HG03457 (cell line): ENCODE data around the gene SPOCK3.

Source experiments
- ATAC-seq: cut with Tn5 transposase; IDR thresholded peaks from one replicate; pipeline ENCODE4 v1.9.1; 2021; ENCODE audit warnings: moderate number of reproducible peaks; ENCODE audit not compliant: unreplicated experiment

The SPOCK3 gene

DNA sequence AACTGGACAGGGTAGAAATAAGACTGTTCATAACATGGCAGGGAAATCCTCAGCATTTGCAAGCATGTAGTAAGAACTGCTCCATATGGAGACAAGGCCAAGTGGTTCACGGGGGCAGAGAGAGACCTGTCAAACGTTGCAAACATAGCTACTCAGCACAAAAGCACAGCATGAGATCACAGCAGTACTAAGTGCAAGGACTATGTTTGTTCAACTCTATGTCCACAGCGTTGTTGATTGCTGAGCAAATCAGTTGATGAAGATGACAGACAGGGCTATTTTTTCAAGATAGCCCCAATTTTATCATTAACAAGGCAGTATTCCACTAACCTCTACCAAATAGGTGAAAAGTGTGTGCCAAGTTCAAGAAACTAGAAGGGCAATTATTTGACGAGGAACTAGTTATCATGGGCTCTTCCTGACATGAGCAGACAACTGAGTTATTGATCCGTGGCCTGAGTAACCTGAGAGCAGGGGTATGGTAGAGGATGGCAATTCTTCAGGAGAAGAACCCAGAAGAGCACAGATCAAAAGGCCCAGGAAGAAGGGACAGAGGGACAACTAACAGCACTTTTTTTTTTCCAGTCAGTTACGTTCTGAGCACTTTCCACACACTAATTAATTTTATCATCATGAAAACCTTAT lies 57.4 kb downstream of the SPOCK3 start:
- no peak for ATAC-seq

- ATAC-seq, result no peak
Observed at GRCh38 chr4:167171928-167172327, 62.4 kb downstream of the SPOCK3 start.

- no peak for ATAC-seq
Observed at GRCh38 chr4:167168611-167169010, 65.7 kb downstream of the SPOCK3 start.

DNA sequence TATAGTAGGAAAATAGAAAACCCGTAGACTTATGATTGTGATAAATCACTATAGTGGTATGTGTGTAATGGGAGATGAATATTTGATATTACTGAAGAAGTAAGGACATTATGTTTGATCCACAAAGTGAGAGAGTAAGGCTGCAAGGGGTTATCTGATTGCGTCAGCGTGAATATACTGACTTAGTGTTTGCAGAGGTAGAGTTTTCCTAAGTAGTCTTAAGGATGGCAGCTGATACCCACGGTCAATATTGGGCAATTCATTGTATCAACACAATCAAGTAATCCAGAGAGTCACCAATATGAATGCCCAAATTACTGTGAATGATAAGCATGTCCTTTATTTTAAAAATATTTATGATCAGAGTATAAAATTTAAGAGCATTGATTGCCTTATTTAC lies 83.7 kb downstream of the SPOCK3 start:
- no peak for ATAC-seq

DNA sequence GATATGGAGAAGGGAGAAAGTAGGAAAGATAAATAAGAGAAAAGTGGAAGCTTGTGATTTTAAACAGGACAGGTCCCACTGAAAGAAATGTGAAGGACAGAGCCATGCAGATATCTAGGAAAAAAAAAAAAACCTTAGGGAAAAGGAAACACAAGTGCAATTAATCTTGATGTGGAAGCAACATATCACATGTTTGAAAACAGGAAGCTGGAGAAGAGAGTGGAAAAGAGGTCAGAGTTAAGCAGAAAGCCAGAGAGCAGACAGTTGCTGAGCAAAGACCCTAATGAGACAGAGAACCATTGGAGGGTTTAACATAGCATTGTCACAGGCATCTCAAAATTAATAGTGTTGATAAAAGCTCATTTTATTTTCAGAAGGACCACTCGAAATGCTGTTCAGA lies 89.7 kb downstream of the SPOCK3 start:
- ATAC-seq, result no peak

DNA sequence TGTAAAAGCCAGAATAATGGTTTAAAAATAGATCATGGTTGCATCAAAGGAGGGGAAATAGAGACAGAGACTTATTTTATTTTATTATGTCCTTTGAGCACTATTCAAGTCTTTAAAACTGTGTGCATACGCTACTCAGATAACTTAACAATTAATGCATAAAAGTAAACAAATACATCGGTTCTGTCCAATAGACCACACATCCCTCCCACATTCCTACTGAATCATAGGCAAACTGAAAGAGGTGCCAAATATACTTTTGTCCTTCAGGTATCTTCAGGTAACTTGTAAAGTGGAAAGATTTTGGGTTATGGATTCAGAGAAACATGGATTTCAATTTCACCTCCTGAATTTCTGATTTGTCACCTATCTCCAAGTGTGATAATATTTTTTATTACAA lies 91.3 kb downstream of the SPOCK3 start:
- no peak for ATAC-seq

DNA sequence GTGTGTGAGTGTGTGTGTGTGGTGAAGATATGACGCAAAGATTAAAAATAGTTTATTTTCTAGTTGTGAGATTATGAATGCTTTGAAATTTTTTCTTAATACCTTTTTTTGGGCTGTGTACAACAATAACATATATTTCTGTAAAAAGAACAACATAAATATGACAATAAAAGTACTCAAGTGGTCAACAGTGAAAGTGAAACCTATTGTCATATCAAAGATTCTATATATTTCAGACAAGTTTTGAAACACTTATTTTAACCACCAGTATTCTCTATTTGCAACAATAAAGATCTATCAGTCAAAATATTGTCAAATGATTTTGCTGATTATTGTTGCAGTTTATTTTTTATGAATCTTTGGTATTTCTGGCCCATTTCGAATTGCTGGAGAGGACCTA lies 98.0 kb downstream of the SPOCK3 start:
- no peak for ATAC-seq

DNA sequence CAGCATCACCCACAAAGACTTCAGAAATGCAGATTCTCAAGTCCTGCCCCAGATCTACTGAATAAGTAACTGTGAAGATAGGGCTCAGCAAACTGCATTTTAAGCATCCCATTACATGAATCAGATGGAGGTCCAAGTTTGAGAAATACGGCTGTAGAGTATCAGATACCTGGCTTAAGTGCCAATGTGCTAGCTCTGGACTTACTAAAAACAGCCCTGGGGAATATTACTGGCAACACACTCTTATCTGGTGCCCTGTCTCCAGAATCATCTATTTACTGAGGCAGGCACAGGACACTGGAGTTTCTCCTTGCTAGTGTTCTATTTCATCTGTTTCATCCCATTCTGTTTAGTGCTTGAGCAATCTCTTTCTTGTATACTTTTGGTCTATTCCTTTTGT lies 105.1 kb downstream of the SPOCK3 start:
- no peak for ATAC-seq

- no peak for ATAC-seq
Observed at GRCh38 chr4:167119392-167119791, 114.9 kb downstream of the SPOCK3 start.

GRCh38 chr4:167117273-167117672 lies 117.0 kb downstream of the SPOCK3 start:
- no peak for ATAC-seq

DNA sequence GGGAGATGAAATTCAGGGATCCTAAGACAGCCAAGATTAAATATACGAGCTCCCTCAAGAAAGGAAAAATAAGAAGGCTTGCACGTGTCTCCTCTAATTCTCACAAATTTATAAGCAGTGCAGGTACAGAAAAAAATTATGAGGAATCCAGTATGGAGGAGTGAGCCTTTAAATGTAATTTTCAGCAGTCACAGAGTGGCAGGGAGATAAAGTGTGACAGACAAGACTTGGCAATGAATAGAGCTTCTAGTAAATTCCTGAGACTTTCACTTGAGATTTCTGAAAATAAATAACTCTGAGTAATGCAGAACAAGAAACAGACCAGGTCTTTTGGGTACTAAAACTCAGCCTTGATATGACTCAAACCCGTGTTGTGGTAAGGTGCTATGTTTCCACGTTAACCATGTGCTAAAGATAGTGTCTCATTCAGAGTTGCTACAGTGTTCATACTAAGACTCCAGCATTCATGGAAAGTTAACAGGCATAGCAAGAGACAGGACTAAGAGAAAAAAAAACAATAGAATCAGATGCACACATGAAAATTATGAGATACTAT lies 119.8 kb downstream of the SPOCK3 start:
- no peak for ATAC-seq

- ATAC-seq, result no peak
Observed at GRCh38 chr4:167111622-167112021, 122.7 kb downstream of the SPOCK3 start.

GRCh38 chr4:167111092-167111491 lies 123.2 kb downstream of the SPOCK3 start:
- no peak for ATAC-seq

DNA sequence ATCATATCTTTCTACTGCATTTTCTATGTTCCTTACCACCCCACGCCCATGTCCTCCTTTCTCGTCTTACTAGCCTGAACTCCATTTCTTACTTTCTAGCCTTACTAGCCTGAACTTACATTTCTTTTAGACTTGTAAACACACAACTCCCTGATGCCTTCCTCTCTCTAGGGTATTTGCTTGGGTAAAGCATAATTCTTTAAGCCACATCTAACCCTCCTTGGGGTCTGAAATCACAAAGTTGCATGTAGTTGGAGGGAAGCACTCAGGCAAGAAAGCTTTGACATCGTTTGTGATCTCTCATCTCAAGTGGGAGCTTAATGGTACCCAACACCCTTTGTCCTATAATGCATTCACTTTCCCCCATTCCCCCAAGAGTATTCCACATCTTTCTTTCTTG lies 124.4 kb downstream of the SPOCK3 start:
- no peak for ATAC-seq

GRCh38 chr4:167105857-167106256 lies 128.4 kb downstream of the SPOCK3 start:
- ATAC-seq, result no peak

DNA sequence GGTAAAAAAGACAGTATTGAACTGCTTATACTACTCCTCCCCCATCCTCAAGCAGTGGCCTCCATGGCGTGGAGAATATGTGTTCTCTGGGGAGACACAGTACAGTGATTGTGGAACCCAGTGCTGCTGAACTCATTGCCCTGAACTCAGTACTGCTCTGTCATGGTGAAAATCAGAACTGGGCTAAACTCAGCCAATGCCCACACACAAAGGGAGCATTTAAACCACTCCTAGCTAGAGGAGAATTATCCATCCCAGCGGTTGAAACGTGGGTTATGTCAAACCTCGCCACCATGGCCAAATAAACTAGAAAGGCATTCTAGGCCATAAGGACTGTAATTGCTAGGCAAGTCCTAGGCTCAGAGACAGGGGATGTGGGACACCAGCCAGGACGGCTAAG lies 131.8 kb downstream of the SPOCK3 start:
- no peak for ATAC-seq

GRCh38 chr4:167101035-167101434 lies 133.3 kb downstream of the SPOCK3 start:
- no peak for ATAC-seq

- no peak for ATAC-seq
Observed at GRCh38 chr4:167100120-167100519, 134.2 kb downstream of the SPOCK3 start.

DNA sequence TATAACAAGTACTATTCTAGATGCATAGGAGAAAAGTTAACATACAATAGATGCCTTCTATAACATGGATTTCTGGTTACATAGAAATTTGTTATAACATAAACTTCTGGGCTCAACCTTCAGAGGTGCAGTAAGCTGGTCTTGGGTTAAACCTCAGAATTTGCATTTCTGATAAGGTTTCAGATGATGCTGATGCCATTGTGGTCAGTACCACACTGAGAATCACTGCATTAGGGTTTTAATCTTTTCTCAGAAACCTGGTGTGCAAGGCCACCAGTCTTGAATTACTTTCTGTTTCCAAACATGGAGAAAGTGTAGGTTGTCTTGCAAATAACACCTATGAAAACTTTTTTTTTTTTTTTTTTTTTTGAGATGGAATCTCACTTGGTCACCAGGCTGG lies 146.2 kb downstream of the SPOCK3 start:
- peak; percentile 76 for ATAC-seq

DNA sequence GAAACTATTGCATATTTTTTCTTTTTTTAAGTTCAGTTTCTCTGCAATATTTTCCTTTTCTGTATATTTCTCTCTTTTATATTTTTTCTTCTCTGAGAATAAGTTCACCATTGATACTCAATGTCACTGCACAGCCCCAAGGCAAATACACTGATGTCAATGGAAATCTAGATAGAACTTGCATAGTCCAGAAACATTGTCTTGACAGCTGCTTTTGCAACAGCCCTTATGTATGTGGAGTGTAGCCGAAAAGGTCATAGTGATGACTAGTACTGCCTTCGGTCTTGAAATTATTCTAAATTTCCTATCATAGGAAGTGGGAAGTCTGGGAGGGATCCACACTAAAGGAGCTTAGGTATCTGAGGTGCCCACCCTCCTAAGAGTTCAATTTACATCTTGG lies 150.0 kb downstream of the SPOCK3 start:
- ATAC-seq, result no peak

DNA sequence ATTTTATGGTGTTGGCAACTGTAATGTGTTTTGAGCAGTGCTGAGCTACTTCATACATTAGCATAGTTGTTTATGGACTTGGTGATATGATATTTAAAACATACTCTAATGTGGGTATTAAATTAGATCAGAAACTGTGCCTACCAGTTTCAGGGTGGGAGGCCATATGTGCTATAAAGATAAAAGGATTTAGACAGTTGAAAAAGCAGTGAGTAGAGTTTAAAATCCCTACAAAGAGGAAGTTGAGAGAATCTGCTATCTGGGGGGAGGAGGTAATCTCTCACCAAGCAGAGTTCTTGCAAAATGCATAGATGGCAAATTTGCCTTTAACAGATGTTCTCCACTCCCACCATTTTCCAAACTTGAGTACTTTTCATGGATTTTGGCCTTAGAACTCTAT lies 154.5 kb downstream of the SPOCK3 start:
- no peak for ATAC-seq

- no peak for ATAC-seq
Observed at GRCh38 chr4:167052631-167053091, 181.6 kb downstream of the SPOCK3 start.

DNA sequence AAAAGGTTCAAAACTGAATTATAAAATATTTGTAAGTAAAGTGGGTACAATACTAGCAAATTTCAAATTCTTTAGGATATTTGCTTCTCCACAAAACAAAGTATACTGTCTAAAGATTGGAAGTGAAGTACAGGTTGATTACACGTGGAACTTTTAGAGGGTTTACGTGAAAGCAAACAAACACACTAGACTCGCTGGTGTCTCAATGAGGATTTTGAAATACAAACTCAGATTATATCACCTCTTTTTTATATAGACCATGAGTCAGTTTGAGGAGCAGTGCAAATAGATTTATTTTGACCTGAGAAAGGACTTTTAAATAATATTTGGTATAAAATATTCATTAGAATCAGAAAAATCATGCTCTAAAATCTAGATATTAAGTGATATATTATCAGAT lies 185.0 kb downstream of the SPOCK3 start:
- no peak for ATAC-seq
